Coronary artery (tissue), 2 donors: Measurements from ENCODE around the gene POC1A.
"Not testable (repeated sequence)": the region's sequence is repeated elsewhere in the genome, so short reads cannot be mapped to it uniquely, and the experiment has no call there.

Source experiments
- DNase-seq: peaks from one replicate; pipeline ENCODE4 v3.0.0-alpha.2; 2017; ENCODE audit warnings: low spot score
- H3K27ac ChIP-seq, 2 donors: fragments of 200-600 bp; sonication (generic); one replicate each; pipeline ENCODE4 v1.5.1; 2016 to 2019
- H3K4me3 ChIP-seq: fragments of 200-600 bp; sonication (generic); 2 replicates; pipeline ENCODE4 v1.5.1; 2016; ENCODE audit warnings: mild to moderate bottlenecking, moderate library complexity
- CTCF ChIP-seq: fragments of 200-600 bp; sonication (generic); IDR thresholded peaks from one replicate; pipeline ENCODE4 v1.5.1; 2019; ENCODE audit warnings: antibody characterized with exemption

POC1A gene

GRCh38 chr3:52034651-52035050, 119.6 kb downstream of the POC1A start:
- TF ChIP-seq CTCF, result no peak
- no peak overlapping the region for H3K27ac ChIP-seq
- no peak for DNase-seq

GRCh38 chr3:52034212-52034611, 120.0 kb downstream of the POC1A start:
- no peak for DNase-seq
- H3K27ac ChIP-seq, result no peak overlapping the region
- TF ChIP-seq CTCF, result no peak
- no peak overlapping the region for H3K4me3 ChIP-seq

More at GRCh38 chr3:52034651-52035050, 119.6 kb downstream of the POC1A start:
- no peak overlapping the region for H3K4me3 ChIP-seq

GRCh38 chr3:52033748-52034147, 120.5 kb downstream of the POC1A start:
- H3K4me3 ChIP-seq, H3K27ac ChIP-seq, DNase-seq: not testable (repeated sequence)

GRCh38 chr3:52032702-52033408, 121.4 kb downstream of the POC1A start:
- TF ChIP-seq CTCF, result no peak
- DNase-seq, result no peak
- Histone ChIP-seq H3K4me3 (no peak overlapping the region), H3K27ac (no peak overlapping the region)

GRCh38 chr3:52031896-52032295, 122.3 kb downstream of the POC1A start:
- TF ChIP-seq CTCF, result no peak
- no peak overlapping the region for H3K27ac ChIP-seq
- DNase-seq, result no peak
- H3K4me3 ChIP-seq, result no peak overlapping the region

GRCh38 chr3:52030714-52031310, 123.4 kb downstream of the POC1A start:
- no peak for DNase-seq
- Histone ChIP-seq H3K27ac (no peak overlapping the region), H3K4me3 (no peak overlapping the region)
- TF ChIP-seq CTCF, result no peak

- H3K4me3 ChIP-seq, result no peak overlapping the region
- DNase-seq, result no peak
- no peak overlapping the region for H3K27ac ChIP-seq
- no peak for TF ChIP-seq CTCF
These were observed 124.7 kb downstream of the POC1A start for GRCh38 chr3:52029535-52029934.
